Breast epithelium (tissue), 4 donors: ENCODE data around the gene VCY1B. TPM values are rescaled to one million over a fixed set of nuclear protein-coding genes. Genes with fewer than 3 reads are reported as not detected.
"Not testable (repeated sequence)": the region's sequence is repeated elsewhere in the genome, so short reads cannot be mapped to it uniquely, and the experiment has no call there.

Source experiments
- DNase-seq, 2 donors: peaks; one replicate each; pipeline ENCODE4 v3.0.0-alpha.2; 2019; ENCODE audit warnings: low spot score in 2 of 2
- H3K27ac ChIP-seq, 2 donors: fragments of 200-600 bp; sonication (generic) in 1 of 2; one replicate each; pipeline ENCODE4 v1.5.1; 2016 to 2019; ENCODE audit warnings: mild to moderate bottlenecking in 1 of 2
- H3K27me3 ChIP-seq, 2 donors: fragments of 200-600 bp; sonication (generic) in 1 of 2; one replicate each; pipeline versions ENCODE4 v1.5.1 to v1.6.0; 2017 to 2019; ENCODE audit warnings: control low read depth in 1 of 2, mild to moderate bottlenecking in 1 of 2
- H3K36me3 ChIP-seq: fragments of 200-600 bp; one replicate; pipeline ENCODE4 v1.5.1; 2019
- H3K4me1 ChIP-seq, 2 donors: fragments of 200-600 bp; sonication (generic); one replicate each; pipeline ENCODE4 v1.5.1; 2016 to 2019; ENCODE audit warnings: control low read depth in 1 of 2
- H3K4me3 ChIP-seq, 3 donors: fragments of 200-600 bp; sonication (generic); 1 replicate in 2 of 3; 2 replicates in 1 of 3; pipeline ENCODE4 v1.5.1; 2016 to 2019; ENCODE audit warnings: mild to moderate bottlenecking in 3 of 3, moderate library complexity in 2 of 3
- H3K9me3 ChIP-seq, 2 donors: fragments of 200-600 bp; sonication (generic) in 1 of 2; one replicate each; pipeline ENCODE4 v1.5.1; 2016 to 2019; ENCODE audit warnings: control low read depth in 1 of 2
- CTCF ChIP-seq, 3 donors: fragments of 450-650 bp; IDR thresholded peaks; one replicate each; pipeline ENCODE4 v1.5.1; 2016 to 2017; ENCODE audit warnings: antibody characterized with exemption in 3 of 3, mild to moderate bottlenecking in 3 of 3, moderate library complexity in 3 of 3
- POLR2A ChIP-seq: fragments of 450-650 bp; IDR thresholded peaks from one replicate; pipeline ENCODE4 v1.6.1; 2016; ENCODE audit warnings: antibody characterized with exemption, mild to moderate bottlenecking, moderate library complexity
- POLR2AphosphoS5 ChIP-seq, 3 donors: sonication (generic); formaldehyde crosslinking; IDR thresholded peaks; one replicate each; pipeline ENCODE4 v1.6.1; 2017; ENCODE audit warnings: antibody characterized with exemption in 3 of 3
- intact Hi-C: fragments of 100-400 bp; cut with DNase I; formaldehyde crosslinking; loops from one replicate; pipeline ENCODE4 v1.15.1; 2023; ENCODE audit warnings: low total_unique reads
- total RNA-seq, 3 donors: library from RNA; depleted of rRNA; stranded (reverse); fragments of >200 nt; gene quantifications; one replicate each; pipeline ENCODE4 v1.1.0, GENCODE V29; 2016

The VCY1B gene
- not detected for total RNA-seq

- H3K4me3 ChIP-seq, H3K27me3 ChIP-seq, H3K27ac ChIP-seq, H3K9me3 ChIP-seq, DNase-seq, intact Hi-C loops, H3K4me1 ChIP-seq, H3K36me3 ChIP-seq: not testable (repeated sequence)
Measured at GRCh38 chrY:14055927-14056326, at the start of gene VCY1B. Gene VCY1B, plus strand, starts transcription at chrY:14056227. Its CDS starts 63 bp downstream, at chrY:14056290.

- H3K4me3 ChIP-seq, H3K9me3 ChIP-seq, DNase-seq, H3K27ac ChIP-seq, H3K4me1 ChIP-seq, H3K27me3 ChIP-seq, H3K36me3 ChIP-seq, intact Hi-C loops: not testable (repeated sequence)
Measured at GRCh38 chrY:14011916-14012315, 44.1 kb upstream of the VCY1B start.

GRCh38 chrY:14030395-14030794, 25.6 kb upstream of the VCY1B start:
- H3K27me3 ChIP-seq, H3K4me1 ChIP-seq, H3K9me3 ChIP-seq, intact Hi-C loops, DNase-seq, H3K4me3 ChIP-seq, H3K27ac ChIP-seq, H3K36me3 ChIP-seq: not testable (repeated sequence)

- DNase-seq, result no peak
- Histone ChIP-seq H3K36me3 (no peaks in the 10 kb centered on the region), H3K4me3 (no peak overlapping the region), H3K4me1 (no peaks in the 10 kb centered on the region), H3K9me3 (no peaks in the 10 kb centered on the region), H3K27ac (no peak overlapping the region), H3K27me3 (no peaks in the 10 kb centered on the region)
- TF ChIP-seq POLR2AphosphoS5 (IDR thresholded peaks at IDR 0.05) (no peak), CTCF (IDR thresholded peaks at IDR 0.05) (no peak), POLR2A (no peak)
- intact Hi-C loops, result no loop called here
Measured at GRCh38 chrY:14085877-14086276, 29.9 kb downstream of the VCY1B start.

Other genes with a start within 250 kb of the VCY1B start
- gene VCY, start 69.8 kb upstream of the VCY1B start, total RNA-seq, result not detected